Measurements from ENCODE around the gene PPP1CB. TPM values are rescaled to one million over a fixed set of nuclear protein-coding genes. Genes with fewer than 3 reads are reported as not detected.

The PPP1CB gene
- total and polyA plus RNA-seq, 10 of the 15 experiments (the other 5 are each of a cell fraction or from before 2014, with no cell fraction given) = 37.5 to 176 (median 84.9) TPM

GRCh38 chr2:28833740-28834470 lies 82.3 kb downstream of the PPP1CB start:
- ATAC-seq = no peak
- H3K4me1 ChIP-seq (ENCODE audit: control insufficient read depth, insufficient read depth, low read length) = no peaks in the 10 kb centered on the region
- no peak for FAIRE-seq
- CTCF ChIA-PET = interaction anchor here (0.6 to 0.7 kb wide), 3 partner anchors 11 to 373 kb away, joined by 3 to 5 read pairs (median 3); no protein-coding TSS in a partner anchor
- no peak overlapping the region for H3K4me3 ChIP-seq
- no peak overlapping the region for H2AFZ ChIP-seq (ENCODE audit: control insufficient read depth, low read depth, low read length)
- H3K9ac ChIP-seq (ENCODE audit: control insufficient read depth, insufficient read depth, low read length) = no peak overlapping the region
- no peaks in the 10 kb centered on the region for H3K27me3 ChIP-seq (replicated peaks in 1 of 2; ENCODE audit: control insufficient read depth in 2 of 2, insufficient read depth in 2 of 2, low read length in 1 of 2)
- POLR2A ChIA-PET = no interaction called here
- H3K36me3 ChIP-seq (ENCODE audit: control insufficient read depth in 2 of 2, insufficient read depth in 2 of 2, low read length in 1 of 2) = no peaks in the 10 kb centered on the region
- H3K9me3 ChIP-seq (replicated peaks; ENCODE audit: control insufficient read depth, insufficient read depth, low read length) = no peaks in the 10 kb centered on the region
- no peak overlapping the region for H3K4me2 ChIP-seq (ENCODE audit: control insufficient read depth, insufficient read depth)
- SMC1A ChIA-PET (ENCODE audit: uncharacterized antibody, unreplicated experiment) = no interaction called here
- H3K79me2 ChIP-seq (ENCODE audit: control insufficient read depth, insufficient read depth, low read length) = no peaks in the 10 kb centered on the region
- WGBS (ENCODE audit: insufficient coverage, insufficient replicate concordance, low lambda C conversion rate, missing lambda C conversion rate) = 39% methylated on average over 2 of the region's 2 CpGs
- H4K20me1 ChIP-seq (ENCODE audit: control insufficient read depth, insufficient read depth) = no peaks in the 10 kb centered on the region
- H3K27ac ChIP-seq (ENCODE audit: control insufficient read depth, insufficient read depth) = no peak overlapping the region
- intact Hi-C loops (cut with micrococcal nuclease; ENCODE audit: unreplicated experiment) = no loop called here
- no TSS peak for BruUV-seq (replicated peaks)
- TF ChIP-seq TCF3 (IDR thresholded peaks at IDR 0.05; ENCODE audit: borderline replicate concordance, insufficient read depth, low read depth, low read length) (no peak), FOXK2 (IDR thresholded peaks at IDR 0.05) (no peak), ZBED1 (IDR thresholded peaks at IDR 0.05; ENCODE audit: borderline replicate concordance) (no peak), CREM (IDR thresholded peaks at IDR 0.05; ENCODE audit: low read depth) (no peak), BMI1 (IDR thresholded peaks at IDR 0.05; ENCODE audit: borderline replicate concordance) (no peak), NBN (IDR thresholded peaks at IDR 0.05) (no peak), TCF7 (IDR thresholded peaks at IDR 0.05; ENCODE audit: borderline replicate concordance) (no peak), E2F4 (IDR thresholded peaks at IDR 0.05; ENCODE audit: low read depth, low read length) (no peak)
- in situ Hi-C loops (cut with MboI) = no loop called here
- RAD21 ChIA-PET (ENCODE audit: unreplicated experiment) = no interaction called here
- DNase-seq (ENCODE audit: low read depth, low spot score) = no peak

All from GM12878 (cell line).